ENCODE data around the gene S100A13. TPM values are rescaled to one million over a fixed set of nuclear protein-coding genes. Genes with fewer than 3 reads are reported as not detected.
"Not testable (repeated sequence)": the region's sequence is repeated elsewhere in the genome, so short reads cannot be mapped to it uniquely, and the experiment has no call there.

Gene S100A13
- polyA plus RNA-seq, 1 donor, result 74.0 TPM

DNA sequence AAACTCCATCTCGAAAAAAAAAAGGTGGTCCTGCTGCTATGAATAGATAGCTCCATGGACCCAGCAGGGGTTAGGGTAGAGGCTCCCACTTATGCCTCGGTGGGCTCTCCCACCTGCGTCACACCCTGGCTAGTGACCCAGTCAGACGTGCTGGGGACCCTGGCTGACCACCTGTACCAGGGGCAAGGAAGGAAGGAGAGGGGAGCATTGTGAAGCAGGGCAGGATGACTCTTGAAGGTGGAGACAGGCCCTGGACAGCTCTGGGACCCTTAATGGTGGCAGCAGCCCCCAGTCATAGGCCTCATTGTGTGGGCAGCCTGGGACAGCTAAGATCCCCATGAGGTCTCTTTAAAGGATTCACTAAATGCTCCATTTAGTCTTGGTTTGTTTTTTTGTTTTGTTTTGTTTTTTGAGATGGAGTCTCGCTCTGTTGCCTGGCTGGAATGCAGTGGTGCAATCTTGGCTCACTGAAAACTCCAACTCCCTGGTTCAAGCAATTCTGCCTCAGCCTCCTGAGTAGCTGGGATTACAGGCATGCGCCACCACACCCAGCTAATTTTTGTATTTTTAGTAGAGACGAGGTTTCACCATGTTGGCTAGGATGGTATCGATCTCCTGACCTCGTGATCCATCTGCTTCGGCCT lies 20.8 kb upstream of the S100A13 start:
- no peak for DNase-seq (ENCODE audit: low read depth)

DNA sequence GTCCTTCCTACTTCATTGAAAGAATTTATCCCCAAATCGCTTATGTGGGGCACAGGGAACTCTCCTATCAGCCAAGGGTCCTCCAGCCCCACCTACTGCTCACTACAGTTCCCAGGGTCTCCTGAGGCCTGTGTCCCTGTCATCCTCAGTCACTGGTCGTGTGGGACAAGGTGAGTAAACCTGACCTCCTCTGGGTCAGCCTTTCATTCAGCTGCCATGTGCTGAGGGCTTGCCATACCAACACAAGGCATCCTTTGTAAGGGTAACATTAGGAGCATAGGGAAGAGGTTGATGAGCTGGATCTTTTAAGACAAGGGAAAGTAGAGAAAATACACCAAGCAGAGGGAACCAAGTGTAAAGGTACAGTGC lies 20.0 kb upstream of the S100A13 start:
- DNase-seq (ENCODE audit: low read depth), result no peak

DNA sequence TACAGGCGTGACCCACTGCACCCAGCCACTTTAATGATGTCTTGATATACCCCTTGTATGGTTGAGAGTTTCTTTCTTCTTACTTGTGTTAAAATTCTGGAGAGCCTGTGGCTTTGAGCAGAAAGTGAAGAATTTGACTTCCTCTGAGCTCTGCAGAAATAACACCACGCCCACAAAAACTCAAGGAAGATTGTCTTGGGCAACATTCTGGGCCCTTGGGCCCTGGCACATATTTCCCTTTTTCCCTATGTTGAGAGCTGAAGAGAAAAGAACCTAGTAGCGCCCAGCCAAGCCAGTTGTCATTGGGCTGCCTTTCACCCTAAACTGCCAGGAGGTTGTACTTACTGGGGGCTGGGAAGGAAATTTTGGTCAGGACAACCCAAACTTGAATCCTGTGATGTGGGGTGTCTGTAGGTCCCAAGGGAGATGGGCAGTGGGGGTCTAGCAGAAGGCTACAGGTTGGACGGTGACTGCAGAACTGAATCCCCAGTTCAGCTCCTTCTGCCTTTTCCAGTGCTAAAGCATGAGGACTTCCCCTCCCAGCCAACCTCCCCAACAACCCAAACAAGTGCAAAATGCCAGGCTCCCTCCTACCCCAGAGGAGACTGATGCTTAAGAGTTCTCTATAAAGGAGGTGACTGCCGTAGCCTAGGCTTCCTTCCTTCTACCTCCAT lies 19.5 kb upstream of the S100A13 start:
- DNase-seq (ENCODE audit: low read depth), result no peak

GRCh38 chr1:153643816-153644215 lies 16.5 kb upstream of the S100A13 start:
- no peak for DNase-seq (ENCODE audit: low read depth)

GRCh38 chr1:153643100-153643499 lies 15.8 kb upstream of the S100A13 start:
- no peak for DNase-seq (ENCODE audit: low read depth)

GRCh38 chr1:153642161-153642560 lies 14.9 kb upstream of the S100A13 start:
- no peak for DNase-seq (ENCODE audit: low read depth)

GRCh38 chr1:153640861-153641260 lies 13.6 kb upstream of the S100A13 start:
- DNase-seq (ENCODE audit: low read depth), result no peak

GRCh38 chr1:153640213-153640612 lies 12.9 kb upstream of the S100A13 start:
- DNase-seq (ENCODE audit: low read depth), result not testable (repeated sequence)

- no peak for DNase-seq (ENCODE audit: low read depth)
Measured at GRCh38 chr1:153639280-153639679, 12.0 kb upstream of the S100A13 start.

DNA sequence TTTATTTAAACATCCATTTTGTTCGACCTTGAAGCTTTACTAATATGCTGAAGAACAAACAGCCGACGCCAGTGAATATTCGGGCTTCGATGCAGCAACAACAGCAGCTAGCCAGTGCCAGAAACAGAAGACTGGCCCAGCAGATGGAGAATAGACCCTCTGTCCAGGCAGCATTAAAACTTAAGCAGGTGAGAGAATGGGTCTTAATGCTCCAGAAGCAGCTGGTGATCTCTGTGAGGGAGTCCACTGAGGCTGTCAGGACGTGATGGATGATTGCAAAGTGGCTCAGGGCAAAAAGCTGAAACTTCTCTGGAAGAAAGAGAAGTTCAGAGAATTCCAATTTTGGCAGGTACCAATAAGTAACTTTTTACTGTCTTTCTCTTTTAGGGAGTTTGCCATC lies 11.0 kb upstream of the S100A13 start:
- no peak for DNase-seq (ENCODE audit: low read depth)

GRCh38 chr1:153636312-153636711 lies 9.0 kb upstream of the S100A13 start:
- no peak for DNase-seq (ENCODE audit: low read depth)

- no peak for DNase-seq (ENCODE audit: low read depth)
Measured at GRCh38 chr1:153635872-153636271, 8.6 kb upstream of the S100A13 start.

- peak; percentile 98 for DNase-seq (ENCODE audit: low read depth)
Measured at GRCh38 chr1:153633754-153634665, 6.7 kb upstream of the S100A13 start, which contains the start of gene CHTOP. Gene CHTOP (plus strand): TSS chr1:153634066. CDS start chr1:153636589, 2,523 bp downstream.

- peak; percentile 45 for DNase-seq (ENCODE audit: low read depth)
Measured at GRCh38 chr1:153633161-153633753, 6.0 kb upstream of the S100A13 start.

- DNase-seq (ENCODE audit: low read depth), result no peak
Measured at GRCh38 chr1:153631047-153632022, 4.0 kb upstream of the S100A13 start.

DNA sequence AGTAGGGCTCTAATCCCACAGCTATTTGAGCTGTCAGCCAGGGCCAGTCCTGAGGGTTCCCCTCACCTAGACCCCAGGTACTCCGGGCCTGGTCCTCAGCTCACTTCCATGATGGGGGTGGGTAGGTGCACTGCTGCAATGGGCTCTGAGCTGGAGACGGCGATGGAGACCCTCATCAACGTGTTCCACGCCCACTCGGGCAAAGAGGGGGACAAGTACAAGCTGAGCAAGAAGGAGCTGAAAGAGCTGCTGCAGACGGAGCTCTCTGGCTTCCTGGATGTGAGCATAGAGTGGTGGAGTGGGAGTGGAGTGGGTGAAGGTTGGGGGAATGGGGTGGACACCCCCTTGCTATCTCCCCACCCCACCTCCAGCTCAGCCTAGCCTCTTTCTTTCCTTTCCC lies 3.1 kb upstream of the S100A13 start:
- no peak for DNase-seq (ENCODE audit: low read depth)

- DNase-seq (ENCODE audit: low read depth), result no peak
Measured at GRCh38 chr1:153629971-153630370, 2.7 kb upstream of the S100A13 start.

GRCh38 chr1:153629343-153629665 lies 2.0 kb upstream of the S100A13 start:
- no peak for DNase-seq (ENCODE audit: low read depth)

GRCh38 chr1:153628638-153629342 lies 1.5 kb upstream of the S100A13 start:
- no peak for DNase-seq (ENCODE audit: low read depth)

All from forelimb muscle (tissue), 1 donor.